ENCODE measurements around the gene PLXNA2. TPM values are rescaled to one million over a fixed set of nuclear protein-coding genes. Genes with fewer than 3 reads are reported as not detected.

Gene PLXNA2
- total and polyA plus RNA-seq, 2 of the 8 experiments (the other 6 are each of a cell fraction or from before 2014, with no cell fraction given) = 0.33 to 1.5 TPM

DNA sequence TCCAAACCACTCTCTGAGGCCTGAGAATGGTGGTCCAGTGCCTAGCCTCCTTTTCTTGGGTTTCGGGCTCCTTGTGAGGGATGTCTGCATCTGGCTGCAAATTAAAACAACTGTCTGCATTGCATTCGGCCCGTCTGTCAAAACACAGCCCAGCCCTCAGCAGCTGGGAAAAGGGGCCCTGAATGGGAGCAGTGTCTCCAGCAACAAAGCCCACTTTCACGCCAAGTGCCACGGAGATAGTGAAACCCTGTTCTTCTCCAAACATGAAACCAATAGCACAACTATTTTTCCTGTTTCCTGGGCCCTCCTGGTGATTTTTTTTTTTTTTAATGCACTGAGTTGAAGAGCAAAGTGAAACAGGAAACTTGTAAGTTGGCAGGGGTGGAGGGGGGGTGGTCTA, 138.4 kb downstream of the PLXNA2 start (continued):
- TF ChIP-seq, protein P1, sequence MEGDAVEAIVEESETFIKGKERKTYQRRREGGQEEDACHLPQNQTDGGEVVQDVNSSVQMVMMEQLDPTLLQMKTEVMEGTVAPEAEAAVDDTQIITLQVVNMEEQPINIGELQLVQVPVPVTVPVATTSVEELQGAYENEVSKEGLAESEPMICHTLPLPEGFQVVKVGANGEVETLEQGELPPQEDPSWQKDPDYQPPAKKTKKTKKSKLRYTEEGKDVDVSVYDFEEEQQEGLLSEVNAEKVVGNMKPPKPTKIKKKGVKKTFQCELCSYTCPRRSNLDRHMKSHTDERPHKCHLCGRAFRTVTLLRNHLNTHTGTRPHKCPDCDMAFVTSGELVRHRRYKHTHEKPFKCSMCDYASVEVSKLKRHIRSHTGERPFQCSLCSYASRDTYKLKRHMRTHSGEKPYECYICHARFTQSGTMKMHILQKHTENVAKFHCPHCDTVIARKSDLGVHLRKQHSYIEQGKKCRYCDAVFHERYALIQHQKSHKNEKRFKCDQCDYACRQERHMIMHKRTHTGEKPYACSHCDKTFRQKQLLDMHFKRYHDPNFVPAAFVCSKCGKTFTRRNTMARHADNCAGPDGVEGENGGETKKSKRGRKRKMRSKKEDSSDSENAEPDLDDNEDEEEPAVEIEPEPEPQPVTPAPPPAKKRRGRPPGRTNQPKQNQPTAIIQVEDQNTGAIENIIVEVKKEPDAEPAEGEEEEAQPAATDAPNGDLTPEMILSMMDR (IDR thresholded peaks at IDR 0.05; ENCODE audit: control extremely low read depth in 1 of 3, insufficient read depth in 1 of 3, low read depth in 1 of 3, low read length in 3 of 3) = no peak
- TF ChIP-seq, protein P2, sequence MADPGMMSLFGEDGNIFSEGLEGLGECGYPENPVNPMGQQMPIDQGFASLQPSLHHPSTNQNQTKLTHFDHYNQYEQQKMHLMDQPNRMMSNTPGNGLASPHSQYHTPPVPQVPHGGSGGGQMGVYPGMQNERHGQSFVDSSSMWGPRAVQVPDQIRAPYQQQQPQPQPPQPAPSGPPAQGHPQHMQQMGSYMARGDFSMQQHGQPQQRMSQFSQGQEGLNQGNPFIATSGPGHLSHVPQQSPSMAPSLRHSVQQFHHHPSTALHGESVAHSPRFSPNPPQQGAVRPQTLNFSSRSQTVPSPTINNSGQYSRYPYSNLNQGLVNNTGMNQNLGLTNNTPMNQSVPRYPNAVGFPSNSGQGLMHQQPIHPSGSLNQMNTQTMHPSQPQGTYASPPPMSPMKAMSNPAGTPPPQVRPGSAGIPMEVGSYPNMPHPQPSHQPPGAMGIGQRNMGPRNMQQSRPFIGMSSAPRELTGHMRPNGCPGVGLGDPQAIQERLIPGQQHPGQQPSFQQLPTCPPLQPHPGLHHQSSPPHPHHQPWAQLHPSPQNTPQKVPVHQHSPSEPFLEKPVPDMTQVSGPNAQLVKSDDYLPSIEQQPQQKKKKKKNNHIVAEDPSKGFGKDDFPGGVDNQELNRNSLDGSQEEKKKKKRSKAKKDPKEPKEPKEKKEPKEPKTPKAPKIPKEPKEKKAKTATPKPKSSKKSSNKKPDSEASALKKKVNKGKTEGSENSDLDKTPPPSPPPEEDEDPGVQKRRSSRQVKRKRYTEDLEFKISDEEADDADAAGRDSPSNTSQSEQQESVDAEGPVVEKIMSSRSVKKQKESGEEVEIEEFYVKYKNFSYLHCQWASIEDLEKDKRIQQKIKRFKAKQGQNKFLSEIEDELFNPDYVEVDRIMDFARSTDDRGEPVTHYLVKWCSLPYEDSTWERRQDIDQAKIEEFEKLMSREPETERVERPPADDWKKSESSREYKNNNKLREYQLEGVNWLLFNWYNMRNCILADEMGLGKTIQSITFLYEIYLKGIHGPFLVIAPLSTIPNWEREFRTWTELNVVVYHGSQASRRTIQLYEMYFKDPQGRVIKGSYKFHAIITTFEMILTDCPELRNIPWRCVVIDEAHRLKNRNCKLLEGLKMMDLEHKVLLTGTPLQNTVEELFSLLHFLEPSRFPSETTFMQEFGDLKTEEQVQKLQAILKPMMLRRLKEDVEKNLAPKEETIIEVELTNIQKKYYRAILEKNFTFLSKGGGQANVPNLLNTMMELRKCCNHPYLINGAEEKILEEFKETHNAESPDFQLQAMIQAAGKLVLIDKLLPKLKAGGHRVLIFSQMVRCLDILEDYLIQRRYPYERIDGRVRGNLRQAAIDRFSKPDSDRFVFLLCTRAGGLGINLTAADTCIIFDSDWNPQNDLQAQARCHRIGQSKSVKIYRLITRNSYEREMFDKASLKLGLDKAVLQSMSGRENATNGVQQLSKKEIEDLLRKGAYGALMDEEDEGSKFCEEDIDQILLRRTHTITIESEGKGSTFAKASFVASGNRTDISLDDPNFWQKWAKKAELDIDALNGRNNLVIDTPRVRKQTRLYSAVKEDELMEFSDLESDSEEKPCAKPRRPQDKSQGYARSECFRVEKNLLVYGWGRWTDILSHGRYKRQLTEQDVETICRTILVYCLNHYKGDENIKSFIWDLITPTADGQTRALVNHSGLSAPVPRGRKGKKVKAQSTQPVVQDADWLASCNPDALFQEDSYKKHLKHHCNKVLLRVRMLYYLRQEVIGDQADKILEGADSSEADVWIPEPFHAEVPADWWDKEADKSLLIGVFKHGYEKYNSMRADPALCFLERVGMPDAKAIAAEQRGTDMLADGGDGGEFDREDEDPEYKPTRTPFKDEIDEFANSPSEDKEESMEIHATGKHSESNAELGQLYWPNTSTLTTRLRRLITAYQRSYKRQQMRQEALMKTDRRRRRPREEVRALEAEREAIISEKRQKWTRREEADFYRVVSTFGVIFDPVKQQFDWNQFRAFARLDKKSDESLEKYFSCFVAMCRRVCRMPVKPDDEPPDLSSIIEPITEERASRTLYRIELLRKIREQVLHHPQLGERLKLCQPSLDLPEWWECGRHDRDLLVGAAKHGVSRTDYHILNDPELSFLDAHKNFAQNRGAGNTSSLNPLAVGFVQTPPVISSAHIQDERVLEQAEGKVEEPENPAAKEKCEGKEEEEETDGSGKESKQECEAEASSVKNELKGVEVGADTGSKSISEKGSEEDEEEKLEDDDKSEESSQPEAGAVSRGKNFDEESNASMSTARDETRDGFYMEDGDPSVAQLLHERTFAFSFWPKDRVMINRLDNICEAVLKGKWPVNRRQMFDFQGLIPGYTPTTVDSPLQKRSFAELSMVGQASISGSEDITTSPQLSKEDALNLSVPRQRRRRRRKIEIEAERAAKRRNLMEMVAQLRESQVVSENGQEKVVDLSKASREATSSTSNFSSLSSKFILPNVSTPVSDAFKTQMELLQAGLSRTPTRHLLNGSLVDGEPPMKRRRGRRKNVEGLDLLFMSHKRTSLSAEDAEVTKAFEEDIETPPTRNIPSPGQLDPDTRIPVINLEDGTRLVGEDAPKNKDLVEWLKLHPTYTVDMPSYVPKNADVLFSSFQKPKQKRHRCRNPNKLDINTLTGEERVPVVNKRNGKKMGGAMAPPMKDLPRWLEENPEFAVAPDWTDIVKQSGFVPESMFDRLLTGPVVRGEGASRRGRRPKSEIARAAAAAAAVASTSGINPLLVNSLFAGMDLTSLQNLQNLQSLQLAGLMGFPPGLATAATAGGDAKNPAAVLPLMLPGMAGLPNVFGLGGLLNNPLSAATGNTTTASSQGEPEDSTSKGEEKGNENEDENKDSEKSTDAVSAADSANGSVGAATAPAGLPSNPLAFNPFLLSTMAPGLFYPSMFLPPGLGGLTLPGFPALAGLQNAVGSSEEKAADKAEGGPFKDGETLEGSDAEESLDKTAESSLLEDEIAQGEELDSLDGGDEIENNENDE (IDR thresholded peaks at IDR 0.05; ENCODE audit: insufficient replicate concordance, low read length) = no peak
